ENCODE measurements around the gene MTMR2.

MTMR2 gene

DNA sequence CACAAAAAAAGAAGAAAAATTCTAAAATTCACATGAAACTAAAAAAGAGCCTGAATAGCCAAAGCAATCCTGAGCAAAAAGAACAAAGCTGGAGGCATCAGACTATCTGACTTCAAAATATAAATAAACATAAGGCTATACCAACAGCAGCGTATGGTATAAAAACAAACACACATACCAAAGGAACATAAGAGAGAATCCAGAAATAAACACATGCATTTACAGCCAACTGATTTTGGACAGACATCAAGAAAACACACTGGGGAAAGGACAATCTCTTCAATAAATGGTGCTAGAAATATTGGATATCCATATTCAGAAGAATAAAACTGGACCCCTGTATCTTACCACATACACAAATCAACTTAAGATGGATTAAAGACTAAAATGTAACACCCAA is 2.8 kb upstream of the MTMR2 start:
- no peak overlapping the region for H3K4me3 ChIP-seq (ENCODE audit: low read depth, low read length)
- no peak for TF ChIP-seq CTCF (IDR thresholded peaks at IDR 0.05; ENCODE audit: borderline replicate concordance, insufficient read depth, low read depth, low read length)

GRCh38 chr11:95925011-95925410 is 1.1 kb upstream of the MTMR2 start:
- no peak for TF ChIP-seq CTCF (IDR thresholded peaks at IDR 0.05; ENCODE audit: borderline replicate concordance, insufficient read depth, low read depth, low read length)
- H3K4me3 ChIP-seq (ENCODE audit: low read depth, low read length): no peak overlapping the region

DNA sequence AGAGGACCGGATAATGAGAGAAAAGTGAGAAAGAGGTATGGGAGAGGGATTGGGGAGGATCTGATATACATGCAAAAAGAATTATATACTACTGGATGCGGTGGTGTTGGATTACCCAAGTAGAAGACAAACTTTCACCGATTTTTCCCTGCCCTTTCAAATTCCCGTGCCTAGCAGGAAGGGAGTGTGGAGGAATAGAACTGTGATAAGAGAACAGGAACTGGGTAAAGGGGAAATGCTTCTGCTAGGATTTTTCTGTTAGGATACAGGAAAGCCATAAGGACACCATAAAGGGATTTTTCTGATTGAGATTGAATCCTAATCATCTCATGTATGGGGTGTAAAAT is 480 bp upstream of the MTMR2 start:
- no peak for TF ChIP-seq CTCF (IDR thresholded peaks at IDR 0.05; ENCODE audit: borderline replicate concordance, insufficient read depth, low read depth, low read length)
- peak overlapping the region; percentile 87 for H3K4me3 ChIP-seq (ENCODE audit: low read depth, low read length)

DNA sequence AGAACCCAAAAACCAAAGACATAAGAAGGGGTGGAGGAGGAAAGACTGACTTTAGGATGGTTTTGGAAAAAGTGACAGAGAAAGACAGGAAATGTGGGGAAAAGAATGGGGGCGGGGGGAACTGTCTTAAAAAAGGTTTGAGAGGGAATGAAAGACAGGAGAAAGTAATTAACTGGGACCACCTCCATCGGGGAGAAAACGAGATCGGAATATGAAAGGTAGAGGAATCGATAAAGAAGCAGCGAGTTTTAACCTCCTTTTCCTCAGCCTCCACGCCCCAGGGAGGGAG is 524 bp downstream of the MTMR2 start:
- no peak for TF ChIP-seq CTCF (IDR thresholded peaks at IDR 0.05; ENCODE audit: borderline replicate concordance, insufficient read depth, low read depth, low read length)
- peak overlapping the region; percentile 87 for H3K4me3 ChIP-seq (ENCODE audit: low read depth, low read length)

GRCh38 chr11:95922536-95923438 is 1.1 kb downstream of the MTMR2 start:
- TF ChIP-seq CTCF (IDR thresholded peaks at IDR 0.05; ENCODE audit: borderline replicate concordance, insufficient read depth, low read depth, low read length): no peak
- H3K4me3 ChIP-seq (ENCODE audit: low read depth, low read length): peak overlapping the region; percentile 87

DNA sequence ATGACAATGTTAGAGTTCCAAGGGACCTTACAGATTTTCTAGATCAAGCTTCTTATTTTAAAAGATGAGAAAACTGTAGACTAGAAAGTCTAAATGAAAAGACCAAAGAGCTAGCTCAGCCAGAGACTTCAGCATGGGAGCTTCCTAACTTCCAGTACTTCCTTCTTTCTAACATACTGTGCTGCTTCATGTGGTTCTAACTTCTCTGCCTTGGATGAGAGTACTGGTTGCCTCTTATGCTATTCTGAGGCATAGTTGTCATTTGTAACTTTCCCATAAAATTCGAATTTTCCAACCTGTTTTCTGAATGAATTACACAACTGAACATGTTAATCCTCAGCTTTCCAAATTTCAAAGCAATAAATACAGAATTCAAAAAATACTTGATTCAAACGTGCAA is 1.8 kb downstream of the MTMR2 start:
- TF ChIP-seq CTCF (IDR thresholded peaks at IDR 0.05; ENCODE audit: borderline replicate concordance, insufficient read depth, low read depth, low read length): no peak
- no peak overlapping the region for H3K4me3 ChIP-seq (ENCODE audit: low read depth, low read length)

GRCh38 chr11:95920460-95921105 is 3.3 kb downstream of the MTMR2 start:
- TF ChIP-seq CTCF (IDR thresholded peaks at IDR 0.05; ENCODE audit: borderline replicate concordance, insufficient read depth, low read depth, low read length): no peak
- H3K4me3 ChIP-seq (ENCODE audit: low read depth, low read length): no peak overlapping the region

All from GM12875 (cell line).